Hepatocyte (in vitro differentiated cells): ENCODE data around the gene TRAM2.

Experiments used
- EZH2phosphoT487 ChIP-seq: fragments of 200-600 bp; sonication (generic); IDR thresholded peaks from one replicate; pipeline ENCODE4 v1.6.1; 2018; ENCODE audit warnings: antibody characterized with exemption, mild to moderate bottlenecking, low read depth, moderate library complexity; ENCODE audit not compliant: unreplicated experiment, severe bottlenecking
- TF ChIP-seq, protein P1 (sequence below): fragments of 200-600 bp; sonication (generic); IDR thresholded peaks from 2 replicates; pipeline ENCODE4 v1.5.1; 2016; ENCODE audit warnings: antibody characterized with exemption, mild to moderate bottlenecking; ENCODE audit not compliant: poor library complexity

DNA sequence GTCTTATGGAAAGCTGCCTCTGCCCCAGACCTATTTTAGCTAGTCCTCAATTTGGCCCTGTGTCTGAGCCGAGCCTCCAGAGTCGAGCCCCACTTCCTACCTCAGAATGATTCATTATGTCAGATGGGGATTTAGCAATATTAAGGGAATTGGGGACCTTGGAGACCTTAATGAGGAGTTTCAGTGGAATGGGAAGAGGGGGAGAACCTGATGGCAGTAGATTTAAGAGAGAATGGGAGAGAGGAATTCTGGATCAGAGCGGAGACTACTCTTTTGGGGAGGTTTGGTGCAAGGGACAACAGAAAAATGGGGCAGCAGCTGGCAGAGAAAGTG, 93.2 kb downstream of the TRAM2 start:
- TF ChIP-seq, protein P1, sequence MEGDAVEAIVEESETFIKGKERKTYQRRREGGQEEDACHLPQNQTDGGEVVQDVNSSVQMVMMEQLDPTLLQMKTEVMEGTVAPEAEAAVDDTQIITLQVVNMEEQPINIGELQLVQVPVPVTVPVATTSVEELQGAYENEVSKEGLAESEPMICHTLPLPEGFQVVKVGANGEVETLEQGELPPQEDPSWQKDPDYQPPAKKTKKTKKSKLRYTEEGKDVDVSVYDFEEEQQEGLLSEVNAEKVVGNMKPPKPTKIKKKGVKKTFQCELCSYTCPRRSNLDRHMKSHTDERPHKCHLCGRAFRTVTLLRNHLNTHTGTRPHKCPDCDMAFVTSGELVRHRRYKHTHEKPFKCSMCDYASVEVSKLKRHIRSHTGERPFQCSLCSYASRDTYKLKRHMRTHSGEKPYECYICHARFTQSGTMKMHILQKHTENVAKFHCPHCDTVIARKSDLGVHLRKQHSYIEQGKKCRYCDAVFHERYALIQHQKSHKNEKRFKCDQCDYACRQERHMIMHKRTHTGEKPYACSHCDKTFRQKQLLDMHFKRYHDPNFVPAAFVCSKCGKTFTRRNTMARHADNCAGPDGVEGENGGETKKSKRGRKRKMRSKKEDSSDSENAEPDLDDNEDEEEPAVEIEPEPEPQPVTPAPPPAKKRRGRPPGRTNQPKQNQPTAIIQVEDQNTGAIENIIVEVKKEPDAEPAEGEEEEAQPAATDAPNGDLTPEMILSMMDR, result no peak
- TF ChIP-seq EZH2phosphoT487, result no peak
